Nephron progenitor cell (in vitro differentiated cells): ENCODE results near the gene SLC9A1.
"Not testable (repeated sequence)": the region's sequence is repeated elsewhere in the genome, so short reads cannot be mapped to it uniquely, and the experiment has no call there.

Experiments
- DNase-seq: peaks from one replicate; pipeline ENCODE4 v3.0.0; 2021
- H3K27ac Mint-ChIP-seq: 2 replicates; pipeline ENCODE4 v1.8.0; 2021; ENCODE audit warnings: mild to moderate bottlenecking, moderate library complexity, mixed read lengths
- H3K27me3 Mint-ChIP-seq: 2 replicates; pipeline ENCODE4 v1.8.0; 2021; ENCODE audit warnings: mild to moderate bottlenecking, low read depth, mixed read lengths; ENCODE audit not compliant: poor library complexity
- H3K36me3 Mint-ChIP-seq: 2 replicates; pipeline ENCODE4 v1.8.0; 2021; ENCODE audit warnings: low read depth, mixed read lengths
- H3K4me1 Mint-ChIP-seq: 2 replicates; pipeline ENCODE4 v1.8.0; 2021; ENCODE audit warnings: mixed read lengths
- H3K4me3 Mint-ChIP-seq: 2 replicates; pipeline ENCODE4 v1.8.0; 2021; ENCODE audit warnings: mild to moderate bottlenecking, moderate library complexity, mixed read lengths
- H3K9me3 Mint-ChIP-seq: 2 replicates; pipeline ENCODE4 v1.8.0; 2021; ENCODE audit warnings: mild to moderate bottlenecking, moderate library complexity, mixed read lengths
- TF ChIP-seq, protein P1 (sequence below): fragments of 200-600 bp; sonication (generic); IDR thresholded peaks from 2 replicates; pipeline ENCODE4 v1.5.0; 2021; ENCODE audit warnings: antibody characterized with exemption

Gene SLC9A1

DNA sequence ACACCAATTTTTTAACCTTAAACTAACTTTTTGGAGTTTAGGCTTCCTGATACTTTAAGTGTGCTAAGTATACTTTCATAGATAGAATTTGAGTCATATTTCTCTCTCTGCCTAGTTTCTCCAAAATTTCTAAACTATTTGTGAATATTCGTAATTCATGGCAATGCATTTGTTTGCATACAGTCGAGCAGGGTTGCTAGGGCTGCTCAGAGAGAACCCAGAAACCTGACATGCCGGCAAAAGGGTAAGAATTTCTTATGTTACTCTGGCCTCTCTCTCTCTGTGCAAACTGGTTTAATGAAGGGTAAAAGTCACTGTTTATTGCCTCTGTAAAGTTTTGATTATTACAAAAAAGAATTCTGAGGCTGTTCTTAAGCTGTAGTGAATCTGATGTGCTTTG lies 25.1 kb upstream of the SLC9A1 start:
- no peak overlapping the region for H3K27ac Mint-ChIP-seq
- no peaks in the 10 kb centered on the region for H3K4me1 Mint-ChIP-seq
- TF ChIP-seq, protein P1, sequence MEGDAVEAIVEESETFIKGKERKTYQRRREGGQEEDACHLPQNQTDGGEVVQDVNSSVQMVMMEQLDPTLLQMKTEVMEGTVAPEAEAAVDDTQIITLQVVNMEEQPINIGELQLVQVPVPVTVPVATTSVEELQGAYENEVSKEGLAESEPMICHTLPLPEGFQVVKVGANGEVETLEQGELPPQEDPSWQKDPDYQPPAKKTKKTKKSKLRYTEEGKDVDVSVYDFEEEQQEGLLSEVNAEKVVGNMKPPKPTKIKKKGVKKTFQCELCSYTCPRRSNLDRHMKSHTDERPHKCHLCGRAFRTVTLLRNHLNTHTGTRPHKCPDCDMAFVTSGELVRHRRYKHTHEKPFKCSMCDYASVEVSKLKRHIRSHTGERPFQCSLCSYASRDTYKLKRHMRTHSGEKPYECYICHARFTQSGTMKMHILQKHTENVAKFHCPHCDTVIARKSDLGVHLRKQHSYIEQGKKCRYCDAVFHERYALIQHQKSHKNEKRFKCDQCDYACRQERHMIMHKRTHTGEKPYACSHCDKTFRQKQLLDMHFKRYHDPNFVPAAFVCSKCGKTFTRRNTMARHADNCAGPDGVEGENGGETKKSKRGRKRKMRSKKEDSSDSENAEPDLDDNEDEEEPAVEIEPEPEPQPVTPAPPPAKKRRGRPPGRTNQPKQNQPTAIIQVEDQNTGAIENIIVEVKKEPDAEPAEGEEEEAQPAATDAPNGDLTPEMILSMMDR = no peak
- peaks cover 77% of the 10 kb centered on the region for H3K9me3 Mint-ChIP-seq
- no peak overlapping the region for H3K4me3 Mint-ChIP-seq
- H3K36me3 Mint-ChIP-seq = no peaks in the 10 kb centered on the region
- H3K27me3 Mint-ChIP-seq = peaks cover 16% of the 10 kb centered on the region
- no peak for DNase-seq

- Mint-ChIP-seq H3K36me3 (no peaks in the 10 kb centered on the region), H3K4me1 (no peaks in the 10 kb centered on the region), H3K27ac (no peak overlapping the region), H3K9me3 (peaks cover 74% of the 10 kb centered on the region), H3K4me3 (no peak overlapping the region), H3K27me3 (peaks cover 16% of the 10 kb centered on the region)
- DNase-seq = no peak
- TF ChIP-seq, protein P1 = no peak
Measured at GRCh38 chr1:27179379-27179778, 24.5 kb upstream of the SLC9A1 start.

DNA sequence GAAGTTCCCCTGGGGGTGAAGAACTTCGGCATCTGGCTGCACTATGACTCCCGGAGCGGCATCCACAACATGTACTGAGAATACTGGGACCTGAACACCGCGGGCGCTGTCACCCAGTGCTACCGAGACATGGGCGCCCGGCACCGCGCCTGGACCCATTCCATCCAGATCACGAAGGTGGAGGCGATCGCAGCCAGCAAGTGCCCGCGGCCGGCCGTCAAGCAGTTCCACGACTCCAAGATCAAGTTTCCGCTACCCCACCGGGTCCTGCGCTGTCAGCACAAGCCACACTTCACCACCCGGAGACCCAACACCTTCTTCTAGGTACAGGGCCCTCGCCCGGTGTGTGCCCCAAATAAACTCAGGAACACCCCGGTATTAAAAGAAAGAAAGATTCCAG lies 22.0 kb upstream of the SLC9A1 start:
- Mint-ChIP-seq H3K9me3 (peaks cover 55% of the 10 kb centered on the region), H3K4me3 (no peak overlapping the region), H3K27me3 (peaks cover 16% of the 10 kb centered on the region), H3K4me1 (no peaks in the 10 kb centered on the region), H3K36me3 (no peaks in the 10 kb centered on the region), H3K27ac (no peak overlapping the region)
- TF ChIP-seq, protein P1 = no peak
- DNase-seq = no peak

DNA sequence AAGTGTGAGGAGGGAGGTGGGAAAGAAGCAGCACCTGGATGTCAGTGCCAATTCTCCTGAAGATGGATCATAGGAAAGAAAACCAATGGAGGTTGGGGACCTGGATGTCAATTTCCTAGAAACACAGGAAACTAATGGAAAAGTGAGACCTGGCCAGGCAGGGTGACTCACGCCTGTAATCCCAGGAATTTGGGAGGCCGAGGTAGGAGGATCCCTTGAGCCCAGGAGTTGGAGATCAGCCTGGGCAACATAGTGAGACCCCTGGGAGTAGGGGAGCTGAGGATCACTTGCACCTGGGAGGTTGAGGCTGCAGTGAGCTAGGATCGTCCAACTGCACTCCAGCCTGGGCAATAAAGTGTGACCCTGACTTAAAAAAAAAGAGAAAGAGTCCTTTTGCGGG lies 21.4 kb upstream of the SLC9A1 start:
- no peaks in the 10 kb centered on the region for H3K36me3 Mint-ChIP-seq
- DNase-seq = no peak
- no peak overlapping the region for H3K27ac Mint-ChIP-seq
- H3K27me3 Mint-ChIP-seq = peaks cover 16% of the 10 kb centered on the region
- H3K9me3 Mint-ChIP-seq = peaks cover 49% of the 10 kb centered on the region
- no peaks in the 10 kb centered on the region for H3K4me1 Mint-ChIP-seq
- no peak overlapping the region for H3K4me3 Mint-ChIP-seq
- TF ChIP-seq, protein P1 = no peak

DNA sequence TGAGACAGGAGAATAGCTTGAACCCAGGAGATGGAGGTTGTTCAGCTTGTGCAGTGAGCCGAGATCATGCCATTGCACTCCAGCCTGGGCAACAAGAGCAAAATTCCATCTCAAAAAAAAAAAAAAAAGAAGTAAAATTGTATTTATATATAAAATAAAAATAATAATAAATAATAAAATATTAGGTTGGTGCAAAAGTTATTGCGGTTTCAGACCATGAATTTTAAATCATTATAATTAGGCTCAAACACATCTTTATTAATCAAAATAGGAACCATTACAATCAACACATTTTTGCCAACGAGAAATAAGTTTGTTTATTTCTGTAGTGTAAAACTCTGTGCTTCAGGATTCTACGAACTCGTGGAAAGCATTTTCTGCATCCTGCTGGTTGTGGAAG lies 18.1 kb upstream of the SLC9A1 start:
- H3K27me3 Mint-ChIP-seq = peaks cover 12% of the 10 kb centered on the region
- not testable (repeated sequence) for H3K4me1 Mint-ChIP-seq, H3K4me3 Mint-ChIP-seq, H3K27ac Mint-ChIP-seq, DNase-seq, H3K36me3 Mint-ChIP-seq
- H3K9me3 Mint-ChIP-seq = peaks cover 25% of the 10 kb centered on the region

DNA sequence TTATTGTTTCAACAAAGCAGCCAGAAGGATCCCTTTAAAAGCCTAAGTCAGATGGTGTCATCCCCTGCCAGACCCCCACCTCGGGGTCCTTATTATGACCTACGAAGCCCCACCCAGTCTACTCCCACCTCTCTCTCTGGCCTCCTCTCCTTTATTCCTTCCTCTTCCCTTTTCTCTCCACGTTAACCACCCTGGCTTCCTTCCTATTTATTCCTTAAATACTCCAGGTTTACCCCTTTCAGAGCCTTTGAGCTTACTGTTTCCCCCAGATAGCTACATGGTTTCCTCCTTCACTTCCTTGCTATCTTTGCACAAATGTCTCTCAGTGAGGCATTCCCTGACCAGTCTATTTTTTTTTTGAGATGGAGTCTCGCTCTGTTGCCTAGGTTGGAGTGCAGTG lies 12.0 kb upstream of the SLC9A1 start:
- no peak overlapping the region for H3K27ac Mint-ChIP-seq
- no peaks in the 10 kb centered on the region for H3K36me3 Mint-ChIP-seq
- no peak for DNase-seq
- no peaks in the 10 kb centered on the region for H3K4me1 Mint-ChIP-seq
- H3K27me3 Mint-ChIP-seq = peaks cover 3% of the 10 kb centered on the region
- H3K4me3 Mint-ChIP-seq = no peak overlapping the region
- no peaks in the 10 kb centered on the region for H3K9me3 Mint-ChIP-seq
- TF ChIP-seq, protein P1 = no peak
